BLaER1 (cell line): ENCODE results near the gene SLC4A1AP.

Experiments used
- H3K27ac ChIP-seq: shearing (Covaris generic); formaldehyde crosslinking; 2 replicates; pipeline ENCODE4 v1.8.1; 2022
- H3K27me3 ChIP-seq: shearing (Covaris generic); formaldehyde crosslinking; 2 replicates; pipeline ENCODE4 v1.8.1; 2022
- H3K36me3 ChIP-seq: shearing (Covaris generic); formaldehyde crosslinking; 2 replicates; pipeline ENCODE4 v1.8.1; 2022
- H3K4me1 ChIP-seq: shearing (Covaris generic); formaldehyde crosslinking; 2 replicates; pipeline ENCODE4 v1.8.1; 2022
- H3K4me2 ChIP-seq: shearing (Covaris generic); formaldehyde crosslinking; 2 replicates; pipeline ENCODE4 v1.8.1; 2022
- H3K4me3 ChIP-seq: shearing (Covaris generic); formaldehyde crosslinking; 2 replicates; pipeline ENCODE4 v1.8.1; 2022
- H3K9ac ChIP-seq: shearing (Covaris generic); formaldehyde crosslinking; 2 replicates; pipeline ENCODE4 v1.8.1; 2022
- H3K9me3 ChIP-seq: shearing (Covaris generic); formaldehyde crosslinking; 2 replicates; pipeline ENCODE4 v1.8.1; 2022
- H4K20me1 ChIP-seq: shearing (Covaris generic); formaldehyde crosslinking; 2 replicates; pipeline ENCODE4 v1.8.1; 2022
- Cebpa-rat ChIP-seq: shearing (Covaris generic); IDR thresholded peaks from 2 replicates; pipeline ENCODE4 v1.8.1; 2022

SLC4A1AP gene

GRCh38 chr2:27709326-27709725, 45.6 kb downstream of the SLC4A1AP start:
- Histone ChIP-seq H3K27ac (no peak overlapping the region), H3K4me3 (no peak overlapping the region), H3K4me2 (no peak overlapping the region), H3K9ac (no peak overlapping the region), H3K4me1 (peaks cover 5% of the 10 kb centered on the region), H4K20me1 (no peaks in the 10 kb centered on the region), H3K9me3 (no peaks in the 10 kb centered on the region), H3K27me3 (no peaks in the 10 kb centered on the region), H3K36me3 (no peaks in the 10 kb centered on the region)
- TF ChIP-seq Cebpa-rat = no peak

- H3K36me3 ChIP-seq = no peaks in the 10 kb centered on the region
- H4K20me1 ChIP-seq = no peaks in the 10 kb centered on the region
- peaks cover 12% of the 10 kb centered on the region for H3K4me1 ChIP-seq
- H3K4me3 ChIP-seq = no peak overlapping the region
- H3K27ac ChIP-seq = no peak overlapping the region
- TF ChIP-seq Cebpa-rat = no peak
- H3K9me3 ChIP-seq = no peaks in the 10 kb centered on the region
- no peak overlapping the region for H3K9ac ChIP-seq
- no peak overlapping the region for H3K4me2 ChIP-seq
- H3K27me3 ChIP-seq = no peaks in the 10 kb centered on the region
These were observed 46.4 kb downstream of the SLC4A1AP start for GRCh38 chr2:27709960-27710575.

GRCh38 chr2:27710640-27711430, 47.1 kb downstream of the SLC4A1AP start:
- peaks cover 17% of the 10 kb centered on the region for H3K4me1 ChIP-seq
- H3K27me3 ChIP-seq = no peaks in the 10 kb centered on the region

GRCh38 chr2:27711804-27712203, 48.1 kb downstream of the SLC4A1AP start:
- no peak for TF ChIP-seq Cebpa-rat
- peaks cover 25% of the 10 kb centered on the region for H3K4me1 ChIP-seq
- H3K36me3 ChIP-seq = no peaks in the 10 kb centered on the region
- H3K27ac ChIP-seq = no peak overlapping the region
- no peaks in the 10 kb centered on the region for H3K9me3 ChIP-seq
- no peak overlapping the region for H3K4me3 ChIP-seq
- H4K20me1 ChIP-seq = no peaks in the 10 kb centered on the region
- no peak overlapping the region for H3K4me2 ChIP-seq
- no peak overlapping the region for H3K9ac ChIP-seq
- H3K27me3 ChIP-seq = peaks cover 6% of the 10 kb centered on the region; the same call in 1 of the 2 replicates

More at GRCh38 chr2:27710640-27711430, 47.1 kb downstream of the SLC4A1AP start:
- Histone ChIP-seq H3K4me3 (no peak overlapping the region), H3K27ac (no peak overlapping the region), H3K36me3 (no peaks in the 10 kb centered on the region), H4K20me1 (no peaks in the 10 kb centered on the region), H3K9me3 (no peaks in the 10 kb centered on the region), H3K4me2 (no peak overlapping the region), H3K9ac (no peak overlapping the region)
- TF ChIP-seq Cebpa-rat = no peak

GRCh38 chr2:27712522-27712921, 48.8 kb downstream of the SLC4A1AP start:
- Histone ChIP-seq H3K4me1 (peaks cover 32% of the 10 kb centered on the region), H3K27me3 (peaks cover 12% of the 10 kb centered on the region; the same call in 1 of the 2 replicates), H4K20me1 (no peaks in the 10 kb centered on the region), H3K36me3 (no peaks in the 10 kb centered on the region), H3K4me3 (no peak overlapping the region), H3K9ac (no peak overlapping the region), H3K27ac (no peak overlapping the region), H3K4me2 (no peak overlapping the region), H3K9me3 (no peaks in the 10 kb centered on the region)
- no peak for TF ChIP-seq Cebpa-rat

- Histone ChIP-seq H3K9me3 (no peaks in the 10 kb centered on the region), H3K36me3 (no peaks in the 10 kb centered on the region), H4K20me1 (no peaks in the 10 kb centered on the region), H3K9ac (no peak overlapping the region), H3K4me2 (no peak overlapping the region), H3K4me1 (peaks cover 33% of the 10 kb centered on the region), H3K27ac (no peak overlapping the region), H3K4me3 (no peak overlapping the region), H3K27me3 (peaks cover 12% of the 10 kb centered on the region; the same call in 1 of the 2 replicates)
- TF ChIP-seq Cebpa-rat = no peak
These were observed 49.5 kb downstream of the SLC4A1AP start for GRCh38 chr2:27713201-27713600.

GRCh38 chr2:27714053-27714452, 50.4 kb downstream of the SLC4A1AP start:
- no peak for TF ChIP-seq Cebpa-rat
- Histone ChIP-seq H3K4me3 (no peak overlapping the region), H3K9ac (no peak overlapping the region), H3K9me3 (no peaks in the 10 kb centered on the region), H3K27ac (no peak overlapping the region), H3K4me1 (peaks cover 33% of the 10 kb centered on the region), H3K27me3 (peaks cover 12% of the 10 kb centered on the region; the same call in 1 of the 2 replicates), H4K20me1 (no peaks in the 10 kb centered on the region), H3K36me3 (no peaks in the 10 kb centered on the region), H3K4me2 (no peak overlapping the region)

- Histone ChIP-seq H3K27me3 (peaks cover 12% of the 10 kb centered on the region; the same call in 1 of the 2 replicates), H3K4me1 (peaks cover 33% of the 10 kb centered on the region)
These were observed 51.2 kb downstream of the SLC4A1AP start for GRCh38 chr2:27714851-27715291.

GRCh38 chr2:27715318-27716210, 51.9 kb downstream of the SLC4A1AP start:
- H3K4me3 ChIP-seq = peak overlapping the region; percentile 63
- H3K36me3 ChIP-seq = no peaks in the 10 kb centered on the region
- peak overlapping the region; percentile 65; the same call in 1 of the 2 replicates for H3K27ac ChIP-seq
- peaks cover 33% of the 10 kb centered on the region for H3K4me1 ChIP-seq
- peak overlapping the region; percentile 95 for H3K4me2 ChIP-seq
- H4K20me1 ChIP-seq = no peaks in the 10 kb centered on the region
- peaks cover 12% of the 10 kb centered on the region; the same call in 1 of the 2 replicates for H3K27me3 ChIP-seq
- H3K9ac ChIP-seq = peak overlapping the region; percentile 61
- H3K9me3 ChIP-seq = no peaks in the 10 kb centered on the region
- no peak for TF ChIP-seq Cebpa-rat

More at GRCh38 chr2:27714851-27715291, 51.2 kb downstream of the SLC4A1AP start:
- Histone ChIP-seq H3K4me2 (peak overlapping the region; percentile 95), H3K4me3 (peak overlapping the region; percentile 63), H3K36me3 (no peaks in the 10 kb centered on the region), H4K20me1 (no peaks in the 10 kb centered on the region), H3K9me3 (no peaks in the 10 kb centered on the region), H3K9ac (peak overlapping the region; percentile 61), H3K27ac (peak overlapping the region; percentile 65; the same call in 1 of the 2 replicates)
- no peak for TF ChIP-seq Cebpa-rat
